NCI-H1417 treated with DMSO at 0.1 percent for 48 hours (cell line): Measurements from ENCODE around the gene PRAMEF12.
"Not testable (repeated sequence)": the region's sequence is repeated elsewhere in the genome, so short reads cannot be mapped to it uniquely, and the experiment has no call there.

Experiments
- DNase-seq: peaks from one replicate; lab custom pipeline; 2025; lab: John Stamatoyannopoulos, UW

The PRAMEF12 gene

GRCh38 chr1:12770620-12771019 is 2.9 kb upstream of the PRAMEF12 start:
- no peak for DNase-seq

- DNase-seq = no peak
Observed at GRCh38 chr1:12771186-12771585, 2.4 kb upstream of the PRAMEF12 start.

GRCh38 chr1:12772520-12772919 is 1.0 kb upstream of the PRAMEF12 start:
- no peak for DNase-seq

GRCh38 chr1:12774801-12775345 is 1.3 kb downstream of the PRAMEF12 start:
- no peak for DNase-seq

- no peak for DNase-seq
Observed at GRCh38 chr1:12775443-12775842, 1.9 kb downstream of the PRAMEF12 start.

GRCh38 chr1:12776801-12777557 is 3.4 kb downstream of the PRAMEF12 start:
- DNase-seq = no peak

- no peak for DNase-seq
Observed at GRCh38 chr1:12778061-12778460, 4.5 kb downstream of the PRAMEF12 start.

GRCh38 chr1:12778907-12779306 is 5.4 kb downstream of the PRAMEF12 start:
- no peak for DNase-seq

- DNase-seq = not testable (repeated sequence)
Observed at GRCh38 chr1:12781488-12781887, 8.0 kb downstream of the PRAMEF12 start.

GRCh38 chr1:12783783-12784182 is 10.2 kb downstream of the PRAMEF12 start:
- DNase-seq = not testable (repeated sequence)

- not testable (repeated sequence) for DNase-seq
Observed at GRCh38 chr1:12784729-12785128, 11.2 kb downstream of the PRAMEF12 start.

- DNase-seq = not testable (repeated sequence)
Observed at GRCh38 chr1:12791097-12791496, 17.6 kb downstream of the PRAMEF12 start, which contains the start of gene PRAMEF1. PRAMEF1 (plus strand) TSS chr1:12791397; CDS start chr1:12793228, 1,831 bp downstream.

- no peak for DNase-seq
Observed at GRCh38 chr1:12798911-12799310, 25.4 kb downstream of the PRAMEF12 start.

GRCh38 chr1:12799730-12800129 is 26.2 kb downstream of the PRAMEF12 start:
- no peak for DNase-seq

GRCh38 chr1:12809933-12810332 is 36.4 kb downstream of the PRAMEF12 start:
- DNase-seq = no peak

GRCh38 chr1:12810691-12811408 is 37.3 kb downstream of the PRAMEF12 start:
- no peak for DNase-seq

GRCh38 chr1:12811409-12811784 is 37.9 kb downstream of the PRAMEF12 start:
- DNase-seq = no peak

GRCh38 chr1:12819061-12819460 is 45.5 kb downstream of the PRAMEF12 start:
- DNase-seq = not testable (repeated sequence)
